Activated naive CD8-positive, alpha-beta T cell (primary cell): ENCODE data around the gene TJAP1.

Experiments
- H3K27ac Mint-ChIP-seq: one replicate; pipeline ENCODE4 v1.8.0; 2021; ENCODE audit warnings: mixed read lengths
- H3K27me3 Mint-ChIP-seq: one replicate; pipeline ENCODE4 v1.8.0; 2021; ENCODE audit warnings: mixed read lengths
- H3K36me3 Mint-ChIP-seq: one replicate; pipeline ENCODE4 v1.8.0; 2021; ENCODE audit warnings: mixed read lengths
- H3K4me1 Mint-ChIP-seq: one replicate; pipeline ENCODE4 v1.8.0; 2021; ENCODE audit warnings: low read depth, mixed read lengths
- H3K4me3 Mint-ChIP-seq: one replicate; pipeline ENCODE4 v1.8.0; 2021; ENCODE audit warnings: mild to moderate bottlenecking, mixed read lengths
- H3K9me3 Mint-ChIP-seq: one replicate; pipeline ENCODE4 v1.8.0; 2021; ENCODE audit warnings: low read depth, mixed read lengths

Gene TJAP1, protein sequence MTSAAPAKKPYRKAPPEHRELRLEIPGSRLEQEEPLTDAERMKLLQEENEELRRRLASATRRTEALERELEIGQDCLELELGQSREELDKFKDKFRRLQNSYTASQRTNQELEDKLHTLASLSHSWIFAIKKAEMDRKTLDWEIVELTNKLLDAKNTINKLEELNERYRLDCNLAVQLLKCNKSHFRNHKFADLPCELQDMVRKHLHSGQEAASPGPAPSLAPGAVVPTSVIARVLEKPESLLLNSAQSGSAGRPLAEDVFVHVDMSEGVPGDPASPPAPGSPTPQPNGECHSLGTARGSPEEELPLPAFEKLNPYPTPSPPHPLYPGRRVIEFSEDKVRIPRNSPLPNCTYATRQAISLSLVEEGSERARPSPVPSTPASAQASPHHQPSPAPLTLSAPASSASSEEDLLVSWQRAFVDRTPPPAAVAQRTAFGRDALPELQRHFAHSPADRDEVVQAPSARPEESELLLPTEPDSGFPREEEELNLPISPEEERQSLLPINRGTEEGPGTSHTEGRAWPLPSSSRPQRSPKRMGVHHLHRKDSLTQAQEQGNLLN

DNA sequence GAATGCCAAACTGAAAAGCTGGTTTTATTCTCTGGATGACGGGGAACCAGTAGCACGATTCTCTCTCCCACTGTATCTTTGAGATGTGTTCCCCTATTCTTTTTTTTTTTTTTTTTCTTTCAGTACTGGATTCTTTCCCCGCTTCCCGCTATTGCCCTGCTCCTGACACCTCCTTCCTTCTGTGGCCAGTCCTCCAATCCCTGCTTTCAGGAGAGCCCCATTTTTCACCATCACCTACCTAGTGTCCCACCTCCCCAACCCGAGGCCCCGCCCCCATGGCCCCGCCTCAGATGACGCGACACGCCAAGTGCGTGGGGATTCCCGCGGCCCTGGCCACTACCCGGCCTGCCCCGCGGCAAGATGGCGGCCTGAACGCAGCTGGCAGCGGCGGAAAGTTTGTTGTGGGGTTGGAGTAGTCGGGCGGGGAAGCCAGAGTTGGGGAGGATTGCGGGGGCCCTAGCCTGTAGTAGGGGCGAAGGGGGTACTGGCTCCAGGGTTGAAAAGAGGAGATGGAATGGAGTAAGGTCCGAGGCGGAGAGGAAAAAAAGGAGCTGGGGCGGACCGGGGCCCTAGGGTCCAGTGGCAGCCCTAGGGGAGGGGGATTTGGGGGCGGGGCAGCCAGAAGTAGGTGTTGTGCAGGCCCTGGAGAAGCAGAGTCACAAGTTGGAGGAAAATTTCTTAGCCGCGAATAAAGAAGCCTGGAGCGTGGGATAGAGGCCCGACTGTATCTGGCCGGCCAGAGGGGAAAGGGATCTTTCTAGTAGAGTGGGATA, at the start of gene TJAP1:
TJAP1 (plus strand) TSS at position 336 of the 773 bp plus-strand sequence. CDS start 21,432 bp downstream, outside the sequence.
- Mint-ChIP-seq H3K9me3 (no peaks in the 10 kb centered on the region), H3K27ac (peak within 1 kb of the TSS; percentile 85), H3K4me1 (peaks cover 49% of the 10 kb centered on the region), H3K36me3 (peaks cover 2% of the 10 kb centered on the region), H3K4me3 (peak within 1 kb of the TSS; percentile 89), H3K27me3 (no peaks in the 10 kb centered on the region)

DNA sequence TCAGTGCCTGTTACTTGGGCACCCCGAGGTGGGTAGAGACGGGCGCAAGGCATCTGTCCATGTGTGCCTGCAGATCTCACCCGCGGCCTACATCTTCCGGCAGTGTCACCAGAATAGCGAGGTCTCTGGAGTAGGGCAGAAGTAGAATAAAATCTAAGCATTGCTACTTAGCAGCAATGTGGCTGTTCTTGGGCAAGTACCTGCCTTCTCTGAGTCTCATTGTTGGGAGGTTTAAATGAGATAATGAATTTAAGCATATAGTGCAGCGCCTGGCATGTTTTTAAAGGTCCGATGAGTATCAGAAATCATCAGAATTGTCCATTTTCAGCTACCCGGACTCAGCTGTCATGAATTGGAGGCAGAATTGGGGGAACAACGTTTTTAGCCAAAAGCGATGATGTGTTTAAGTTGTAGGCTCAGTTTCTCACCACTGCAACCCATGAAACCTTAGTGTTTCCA, 49.2 kb upstream of the TJAP1 start:
- H3K27me3 Mint-ChIP-seq: no peaks in the 10 kb centered on the region
- peak overlapping the region; percentile 94 for H3K27ac Mint-ChIP-seq
- H3K9me3 Mint-ChIP-seq: no peaks in the 10 kb centered on the region
- H3K36me3 Mint-ChIP-seq: peaks cover 3% of the 10 kb centered on the region
- peak overlapping the region; percentile 95 for H3K4me3 Mint-ChIP-seq
- peaks cover 21% of the 10 kb centered on the region for H3K4me1 Mint-ChIP-seq

DNA sequence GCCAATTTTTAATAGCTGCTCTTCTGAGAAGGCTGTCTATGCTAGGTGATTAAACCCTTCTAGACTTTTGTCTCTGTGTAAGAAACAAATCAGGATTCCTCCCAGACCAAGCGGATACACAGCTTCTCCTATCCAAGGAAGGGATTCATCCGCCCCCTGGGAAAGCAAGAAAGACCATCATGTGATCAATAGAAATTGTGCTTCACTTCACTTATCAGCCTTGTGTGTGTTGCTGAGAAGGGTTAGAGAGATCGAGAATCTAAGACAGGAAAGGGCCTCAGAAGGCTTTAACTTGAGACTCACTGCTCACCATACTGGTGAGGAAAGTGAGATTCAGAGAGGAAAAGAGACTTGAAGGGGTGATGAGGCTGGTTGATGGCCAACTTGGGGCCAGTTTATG, 48.5 kb upstream of the TJAP1 start:
- peak overlapping the region; percentile 95 for H3K4me3 Mint-ChIP-seq
- no peaks in the 10 kb centered on the region for H3K9me3 Mint-ChIP-seq
- H3K36me3 Mint-ChIP-seq: peaks cover 3% of the 10 kb centered on the region
- no peaks in the 10 kb centered on the region for H3K27me3 Mint-ChIP-seq
- H3K27ac Mint-ChIP-seq: peak overlapping the region; percentile 94
- H3K4me1 Mint-ChIP-seq: peaks cover 21% of the 10 kb centered on the region

DNA sequence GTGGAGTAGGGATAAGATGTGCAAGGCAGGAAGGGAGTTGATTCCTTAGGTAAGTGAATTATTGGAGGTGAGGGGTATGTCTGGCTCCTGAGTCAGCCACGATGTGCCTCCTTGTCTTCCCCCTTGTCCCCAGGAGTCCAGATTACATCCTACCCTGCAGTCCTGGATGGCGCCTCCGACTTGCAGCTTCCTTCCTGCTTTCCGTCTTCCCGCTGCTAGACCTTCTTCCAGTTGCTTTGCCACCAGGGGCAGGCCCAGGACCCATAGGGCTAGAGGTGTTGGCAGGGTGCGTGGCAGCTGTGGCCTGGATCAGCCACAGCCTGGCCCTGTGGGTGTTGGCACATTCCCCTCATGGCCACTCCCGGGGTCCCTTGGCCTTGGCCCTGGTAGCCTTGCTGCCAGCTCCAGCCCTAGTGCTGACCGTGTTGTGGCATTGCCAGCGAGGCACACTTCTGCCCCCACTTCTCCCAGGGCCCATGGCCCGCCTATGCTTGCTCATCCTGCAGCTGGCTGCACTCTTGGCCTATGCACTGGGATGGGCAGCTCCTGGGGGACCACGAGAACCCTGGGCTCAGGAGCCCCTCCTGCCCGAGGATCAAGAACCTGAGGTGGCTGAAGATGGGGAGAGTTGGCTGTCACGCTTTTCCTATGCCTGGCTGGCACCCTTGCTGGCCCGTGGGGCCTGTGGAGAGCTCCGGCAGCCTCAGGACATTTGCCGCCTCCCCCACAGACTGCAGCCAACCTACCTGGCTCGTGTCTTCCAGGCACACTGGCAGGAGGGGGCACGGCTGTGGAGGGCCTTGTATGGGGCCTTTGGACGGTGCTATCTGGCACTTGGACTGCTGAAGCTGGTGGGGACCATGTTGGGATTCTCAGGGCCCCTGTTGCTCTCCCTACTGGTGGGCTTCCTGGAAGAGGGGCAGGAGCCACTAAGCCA, 45.1 kb upstream of the TJAP1 start:
- peaks cover 14% of the 10 kb centered on the region for H3K4me1 Mint-ChIP-seq
- peaks cover 3% of the 10 kb centered on the region for H3K36me3 Mint-ChIP-seq
- H3K9me3 Mint-ChIP-seq: no peaks in the 10 kb centered on the region
- H3K4me3 Mint-ChIP-seq: no peak overlapping the region
- H3K27ac Mint-ChIP-seq: no peak overlapping the region
- no peaks in the 10 kb centered on the region for H3K27me3 Mint-ChIP-seq

DNA sequence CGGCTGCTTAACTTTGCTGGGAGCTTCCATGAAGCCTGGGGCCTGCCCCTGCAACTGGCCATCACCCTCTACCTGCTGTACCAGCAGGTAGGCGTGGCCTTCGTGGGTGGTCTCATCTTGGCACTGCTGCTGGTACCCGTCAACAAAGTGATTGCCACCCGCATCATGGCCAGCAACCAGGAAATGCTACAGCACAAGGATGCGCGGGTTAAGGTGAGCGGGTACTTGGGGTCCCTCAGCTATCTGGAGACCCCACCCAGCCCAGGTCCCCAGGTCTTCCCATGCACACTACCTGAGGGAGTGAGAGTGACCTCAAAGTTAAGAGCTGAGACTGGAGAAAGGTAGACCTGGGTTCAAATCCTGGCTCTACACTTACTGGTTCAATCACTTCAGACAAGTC, 44.2 kb upstream of the TJAP1 start:
- Mint-ChIP-seq H3K4me3 (no peak overlapping the region), H3K4me1 (peaks cover 12% of the 10 kb centered on the region), H3K27ac (no peak overlapping the region), H3K9me3 (no peaks in the 10 kb centered on the region), H3K36me3 (peaks cover 3% of the 10 kb centered on the region), H3K27me3 (no peaks in the 10 kb centered on the region)

DNA sequence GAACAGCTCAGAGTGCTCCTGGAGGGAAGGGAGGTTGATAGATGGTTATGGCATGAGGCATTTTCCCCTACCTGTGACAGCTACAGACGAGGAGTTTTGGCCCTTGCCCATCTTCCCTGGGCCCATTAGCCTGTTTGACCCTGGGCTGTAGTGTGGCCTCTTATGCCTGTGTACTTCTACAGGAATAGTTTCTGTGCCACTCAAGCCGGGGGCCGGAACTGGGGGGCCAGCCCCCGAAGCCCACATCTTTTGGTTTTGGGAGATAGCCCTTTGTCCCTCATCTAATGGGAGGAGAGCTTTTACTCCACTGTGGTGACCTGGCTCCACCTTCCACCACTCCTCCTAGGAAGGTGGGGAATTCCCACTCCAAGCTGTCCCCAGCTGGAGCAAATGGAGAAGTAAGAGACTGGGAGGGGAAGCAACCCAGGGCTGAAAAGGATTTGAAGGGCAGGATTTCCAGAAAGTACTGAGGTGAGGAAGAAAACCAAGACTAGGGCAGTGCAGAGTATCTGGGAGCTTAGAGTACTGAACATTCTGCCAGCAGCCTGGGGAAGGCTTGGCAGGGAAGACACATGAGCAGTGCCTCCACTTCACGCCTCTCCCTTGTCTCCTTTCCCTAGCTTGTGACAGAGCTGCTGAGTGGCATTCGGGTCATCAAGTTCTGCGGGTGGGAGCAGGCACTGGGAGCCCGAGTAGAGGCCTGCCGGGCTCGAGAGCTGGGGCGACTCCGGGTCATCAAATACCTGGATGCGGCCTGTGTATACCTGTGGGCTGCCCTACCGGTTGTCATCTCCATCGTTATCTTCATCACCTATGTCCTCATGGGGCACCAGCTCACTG, 43.1 kb upstream of the TJAP1 start:
- H3K36me3 Mint-ChIP-seq: peaks cover 3% of the 10 kb centered on the region
- no peak overlapping the region for H3K27ac Mint-ChIP-seq
- no peaks in the 10 kb centered on the region for H3K27me3 Mint-ChIP-seq
- H3K4me1 Mint-ChIP-seq: peaks cover 2% of the 10 kb centered on the region
- H3K9me3 Mint-ChIP-seq: no peaks in the 10 kb centered on the region
- H3K4me3 Mint-ChIP-seq: no peak overlapping the region

DNA sequence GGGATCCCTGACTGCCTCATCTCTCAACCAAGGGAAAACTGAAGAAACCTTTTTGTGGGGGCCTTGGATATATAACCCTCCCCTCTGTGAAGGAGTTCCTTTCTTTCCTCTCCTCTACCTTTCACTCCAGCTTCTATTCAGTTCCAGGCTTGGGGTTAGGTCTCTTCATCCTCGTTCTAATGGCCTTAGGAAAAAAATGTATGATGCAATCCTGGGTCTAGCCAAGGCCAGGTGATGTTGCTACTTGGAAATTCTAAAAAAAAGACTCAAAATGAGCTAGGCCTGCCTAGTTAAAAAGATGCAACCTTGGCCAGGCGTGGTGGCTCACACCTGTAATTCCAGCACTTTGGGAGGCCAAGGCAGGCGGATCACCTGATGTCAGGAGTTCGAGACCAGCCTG, 42.4 kb upstream of the TJAP1 start:
- Mint-ChIP-seq H3K9me3 (no peaks in the 10 kb centered on the region), H3K4me1 (peaks cover 2% of the 10 kb centered on the region), H3K27ac (no peak overlapping the region), H3K4me3 (no peak overlapping the region), H3K36me3 (peaks cover 3% of the 10 kb centered on the region), H3K27me3 (no peaks in the 10 kb centered on the region)

DNA sequence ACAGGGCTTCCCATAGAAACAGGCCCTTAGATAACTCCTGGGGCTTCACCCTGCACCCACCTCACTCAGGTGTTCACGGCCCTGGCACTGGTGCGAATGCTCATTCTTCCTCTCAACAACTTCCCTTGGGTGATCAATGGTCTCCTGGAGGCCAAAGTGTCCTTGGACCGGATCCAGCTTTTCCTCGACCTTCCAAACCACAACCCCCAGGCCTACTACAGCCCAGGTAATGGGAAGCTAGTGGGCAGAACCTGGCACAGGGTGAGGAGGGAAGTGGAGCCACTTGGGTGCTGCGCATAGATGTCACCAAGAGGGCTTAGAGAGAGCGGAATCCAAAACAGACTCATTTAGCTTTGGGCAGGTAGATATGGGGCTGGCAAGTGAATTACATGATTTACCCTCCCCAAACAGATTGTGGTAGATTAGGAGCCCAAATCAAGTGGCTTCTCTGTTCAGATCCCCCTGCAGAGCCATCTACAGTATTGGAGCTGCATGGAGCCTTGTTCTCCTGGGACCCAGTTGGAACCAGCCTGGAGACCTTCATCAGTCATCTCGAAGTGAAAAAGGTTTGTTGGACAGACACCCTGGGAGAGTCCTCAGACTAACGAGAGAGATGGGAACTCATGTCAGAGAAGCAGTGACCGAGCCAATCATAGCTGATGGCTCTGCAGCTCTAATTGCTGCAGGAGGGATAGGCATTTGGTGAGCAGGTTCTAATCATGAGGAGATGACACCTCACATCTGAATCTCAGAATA, 41.5 kb upstream of the TJAP1 start:
- H3K36me3 Mint-ChIP-seq: peaks cover 3% of the 10 kb centered on the region
- no peak overlapping the region for H3K27ac Mint-ChIP-seq
- H3K27me3 Mint-ChIP-seq: no peaks in the 10 kb centered on the region
- no peaks in the 10 kb centered on the region for H3K9me3 Mint-ChIP-seq
- H3K4me3 Mint-ChIP-seq: no peak overlapping the region
- H3K4me1 Mint-ChIP-seq: peaks cover 2% of the 10 kb centered on the region

DNA sequence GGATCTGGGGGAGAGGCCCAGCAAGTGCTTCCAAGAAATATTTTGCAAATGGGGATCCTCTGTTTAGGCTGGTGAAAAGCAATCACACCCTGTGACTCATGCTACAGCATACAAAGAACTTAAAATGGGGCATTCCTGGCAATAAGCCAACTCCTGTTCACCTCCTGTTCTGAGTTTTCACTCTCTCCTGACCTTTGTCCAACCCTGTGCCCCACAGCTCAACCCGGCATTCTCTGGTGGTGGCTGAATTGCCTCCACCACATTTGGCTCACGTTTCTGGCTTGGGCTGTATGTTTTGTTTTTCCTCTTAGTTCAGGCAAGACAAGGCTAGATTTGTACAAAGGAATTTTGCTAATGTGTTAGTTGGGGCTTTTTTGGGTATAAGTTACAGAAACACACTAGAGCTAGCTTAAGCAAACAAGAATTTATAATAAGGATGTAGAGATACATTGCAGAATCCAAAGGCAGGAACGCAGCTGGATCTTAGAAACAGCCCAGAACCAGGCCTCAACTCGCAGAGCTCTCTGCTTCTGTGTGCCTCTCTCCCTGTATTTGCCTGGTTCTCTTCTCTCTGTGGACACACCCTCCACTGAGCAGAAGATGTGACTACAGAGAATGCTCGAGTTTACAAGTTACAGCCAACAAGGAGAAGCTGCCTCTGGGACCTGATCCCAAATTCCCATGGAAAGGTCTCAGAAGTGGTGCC, 40.6 kb upstream of the TJAP1 start:
- Mint-ChIP-seq H3K36me3 (peaks cover 1% of the 10 kb centered on the region), H3K4me1 (peaks cover 2% of the 10 kb centered on the region), H3K27ac (no peak overlapping the region), H3K4me3 (no peak overlapping the region), H3K27me3 (no peaks in the 10 kb centered on the region), H3K9me3 (no peaks in the 10 kb centered on the region)

DNA sequence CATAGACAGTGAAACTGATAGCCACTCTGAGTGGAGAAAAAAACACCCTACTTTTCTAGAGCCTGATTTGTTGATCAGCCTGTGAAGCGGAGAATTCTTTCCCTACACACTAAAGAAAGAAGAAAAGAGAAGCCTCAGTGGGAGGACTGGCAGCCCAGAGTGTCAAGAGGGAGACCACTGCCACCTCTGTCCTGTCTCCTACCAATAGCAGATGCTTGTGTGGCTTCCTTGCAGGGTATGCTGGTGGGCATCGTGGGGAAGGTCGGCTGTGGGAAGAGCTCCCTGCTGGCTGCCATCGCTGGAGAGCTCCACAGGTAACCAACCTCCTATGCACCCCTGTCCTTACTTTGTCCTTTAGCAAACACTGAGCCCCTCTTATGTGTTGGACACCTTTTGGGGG, 39.7 kb upstream of the TJAP1 start:
- Mint-ChIP-seq H3K4me3 (no peak overlapping the region), H3K36me3 (no peaks in the 10 kb centered on the region), H3K9me3 (no peaks in the 10 kb centered on the region)

DNA sequence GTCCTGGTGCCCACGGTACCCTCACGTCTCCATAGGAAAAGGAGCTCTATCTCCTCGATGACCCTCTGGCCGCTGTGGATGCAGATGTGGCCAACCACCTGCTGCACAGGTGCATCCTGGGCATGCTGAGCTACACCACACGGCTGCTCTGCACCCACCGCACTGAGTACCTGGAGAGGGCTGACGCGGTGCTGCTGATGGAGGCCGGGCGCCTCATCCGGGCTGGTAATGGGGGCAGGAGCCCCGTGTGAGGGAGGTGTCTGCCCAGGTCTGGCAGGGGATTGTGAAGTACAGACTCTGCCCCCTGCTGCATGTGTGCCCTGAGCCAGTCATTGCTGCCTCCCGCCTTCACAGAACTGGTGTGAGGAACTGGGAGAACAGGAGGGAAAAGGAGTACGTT, 34.4 kb upstream of the TJAP1 start:
- no peaks in the 10 kb centered on the region for H3K27me3 Mint-ChIP-seq
- H3K4me3 Mint-ChIP-seq: no peak overlapping the region
- H3K27ac Mint-ChIP-seq: no peak overlapping the region
- no peaks in the 10 kb centered on the region for H3K4me1 Mint-ChIP-seq
- no peaks in the 10 kb centered on the region for H3K9me3 Mint-ChIP-seq
- no peaks in the 10 kb centered on the region for H3K36me3 Mint-ChIP-seq

More for the DNA sequence above, 39.7 kb upstream of the TJAP1 start:
- Mint-ChIP-seq H3K27ac (no peak overlapping the region), H3K27me3 (no peaks in the 10 kb centered on the region), H3K4me1 (no peaks in the 10 kb centered on the region)

DNA sequence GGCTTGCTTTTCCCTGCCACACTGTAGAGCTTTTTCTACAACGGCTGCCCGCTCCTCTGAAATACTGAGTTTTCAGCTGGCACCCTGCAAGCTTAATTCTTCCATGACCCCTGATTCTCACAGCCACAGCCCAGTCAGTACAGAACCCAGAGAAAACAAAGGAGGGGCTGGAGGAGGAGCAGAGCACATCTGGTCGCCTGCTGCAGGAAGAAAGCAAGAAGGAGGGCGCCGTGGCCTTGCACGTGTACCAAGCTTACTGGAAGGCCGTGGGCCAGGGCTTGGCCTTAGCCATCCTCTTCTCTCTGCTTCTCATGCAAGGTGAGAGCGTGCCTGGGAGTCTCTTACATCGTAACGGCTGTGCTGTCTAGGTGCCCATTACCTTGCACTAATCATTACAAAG, 33.3 kb upstream of the TJAP1 start:
- Mint-ChIP-seq H3K27ac (no peak overlapping the region), H3K27me3 (no peaks in the 10 kb centered on the region), H3K4me1 (no peaks in the 10 kb centered on the region), H3K36me3 (peaks cover 2% of the 10 kb centered on the region), H3K4me3 (no peak overlapping the region), H3K9me3 (no peaks in the 10 kb centered on the region)

DNA sequence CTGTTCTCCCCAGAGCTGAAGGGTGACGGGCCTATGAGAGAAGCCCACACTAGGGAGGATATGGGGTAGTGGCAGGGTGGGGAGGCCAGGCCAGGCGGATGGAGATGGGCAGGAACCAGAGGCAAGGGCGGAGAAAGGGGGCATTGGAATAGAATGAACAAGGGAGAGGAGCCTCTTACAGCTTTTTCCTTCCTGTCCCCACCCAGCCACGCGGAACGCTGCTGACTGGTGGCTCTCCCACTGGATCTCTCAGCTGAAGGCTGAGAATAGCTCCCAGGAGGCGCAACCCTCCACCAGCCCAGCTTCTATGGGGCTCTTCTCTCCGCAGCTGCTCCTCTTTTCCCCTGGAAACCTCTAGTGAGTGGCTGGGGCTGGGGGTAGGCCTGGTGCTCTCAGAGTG, 32.8 kb upstream of the TJAP1 start:
- Mint-ChIP-seq H3K27me3 (no peaks in the 10 kb centered on the region), H3K4me3 (no peak overlapping the region), H3K9me3 (no peaks in the 10 kb centered on the region), H3K36me3 (peaks cover 2% of the 10 kb centered on the region), H3K27ac (no peak overlapping the region), H3K4me1 (no peaks in the 10 kb centered on the region)
